Transverse colon (tissue), 3 donors: Measurements from ENCODE around the gene ZXDA.

Source experiments
- EP300 ChIP-seq: sonication (generic); formaldehyde crosslinking; IDR thresholded peaks from one replicate; pipeline ENCODE4 v1.6.1; 2017; ENCODE audit warnings: antibody characterized with exemption, low read depth
- POLR2A ChIP-seq: fragments of 450-650 bp; IDR thresholded peaks from one replicate; pipeline ENCODE4 v1.6.1; 2016; ENCODE audit warnings: antibody characterized with exemption, mild to moderate bottlenecking, moderate library complexity
- TF ChIP-seq, protein P1 (sequence below), 5 experiments: fragments of 200-600 bp in 3 of 5; fragments of 450-650 bp in 2 of 5; sonication (generic) in 3 of 5; IDR thresholded peaks; 1 replicate in 2 of 5; 2 replicates in 3 of 5; pipeline ENCODE4 v1.5.1; 2016 to 2017; ENCODE audit warnings: antibody characterized with exemption in 5 of 5, inconsistent platforms in 3 of 5, mild to moderate bottlenecking in 2 of 5, moderate library complexity in 1 of 5

DNA sequence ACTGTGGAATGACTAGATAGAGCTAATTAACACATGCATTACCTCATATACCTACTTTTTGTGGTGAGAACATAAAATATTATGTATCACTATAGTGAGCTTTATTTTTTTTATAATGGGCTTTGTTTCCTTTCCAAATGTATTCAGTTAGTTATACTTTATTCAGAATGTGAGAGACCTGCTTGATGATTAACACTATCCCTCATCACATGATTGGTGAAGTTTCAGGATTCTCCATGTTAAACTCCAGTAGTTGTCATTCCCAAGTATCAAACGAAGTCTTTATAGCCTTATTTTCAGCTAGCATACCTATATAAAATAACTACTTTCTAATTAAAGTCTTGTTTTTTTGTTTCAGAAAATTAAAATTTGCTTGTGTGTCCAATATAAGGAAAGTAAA is 8.8 kb downstream of the ZXDA start:
- TF ChIP-seq, protein P1, sequence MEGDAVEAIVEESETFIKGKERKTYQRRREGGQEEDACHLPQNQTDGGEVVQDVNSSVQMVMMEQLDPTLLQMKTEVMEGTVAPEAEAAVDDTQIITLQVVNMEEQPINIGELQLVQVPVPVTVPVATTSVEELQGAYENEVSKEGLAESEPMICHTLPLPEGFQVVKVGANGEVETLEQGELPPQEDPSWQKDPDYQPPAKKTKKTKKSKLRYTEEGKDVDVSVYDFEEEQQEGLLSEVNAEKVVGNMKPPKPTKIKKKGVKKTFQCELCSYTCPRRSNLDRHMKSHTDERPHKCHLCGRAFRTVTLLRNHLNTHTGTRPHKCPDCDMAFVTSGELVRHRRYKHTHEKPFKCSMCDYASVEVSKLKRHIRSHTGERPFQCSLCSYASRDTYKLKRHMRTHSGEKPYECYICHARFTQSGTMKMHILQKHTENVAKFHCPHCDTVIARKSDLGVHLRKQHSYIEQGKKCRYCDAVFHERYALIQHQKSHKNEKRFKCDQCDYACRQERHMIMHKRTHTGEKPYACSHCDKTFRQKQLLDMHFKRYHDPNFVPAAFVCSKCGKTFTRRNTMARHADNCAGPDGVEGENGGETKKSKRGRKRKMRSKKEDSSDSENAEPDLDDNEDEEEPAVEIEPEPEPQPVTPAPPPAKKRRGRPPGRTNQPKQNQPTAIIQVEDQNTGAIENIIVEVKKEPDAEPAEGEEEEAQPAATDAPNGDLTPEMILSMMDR (IDR thresholded peaks at IDR 0.05): no peak
- no peak for TF ChIP-seq POLR2A
- no peak for TF ChIP-seq EP300
